ENCODE measurements around the gene ADAMTS1.

Gene ADAMTS1

DNA sequence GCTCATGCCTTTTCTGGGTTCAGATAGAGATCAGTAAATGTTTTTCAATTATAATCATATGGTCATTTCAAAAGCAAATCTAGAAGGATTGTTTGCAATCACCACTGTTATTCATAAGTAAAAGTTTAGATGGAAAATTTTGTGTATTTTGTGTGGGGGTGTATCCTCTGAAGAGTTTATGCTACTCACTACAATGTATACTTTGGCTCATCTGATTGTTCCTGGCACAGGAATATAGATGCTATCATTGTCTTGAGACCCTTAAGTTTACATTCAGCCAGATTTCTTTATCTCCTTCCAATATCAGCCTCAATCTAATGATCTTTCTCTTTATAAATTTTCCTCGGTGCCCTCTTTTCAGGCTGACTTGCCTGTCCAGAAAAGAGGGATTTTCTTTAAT, 33.0 kb downstream of the ADAMTS1 start:
- no peak for DNase-seq (ENCODE audit: low read depth)

DNA sequence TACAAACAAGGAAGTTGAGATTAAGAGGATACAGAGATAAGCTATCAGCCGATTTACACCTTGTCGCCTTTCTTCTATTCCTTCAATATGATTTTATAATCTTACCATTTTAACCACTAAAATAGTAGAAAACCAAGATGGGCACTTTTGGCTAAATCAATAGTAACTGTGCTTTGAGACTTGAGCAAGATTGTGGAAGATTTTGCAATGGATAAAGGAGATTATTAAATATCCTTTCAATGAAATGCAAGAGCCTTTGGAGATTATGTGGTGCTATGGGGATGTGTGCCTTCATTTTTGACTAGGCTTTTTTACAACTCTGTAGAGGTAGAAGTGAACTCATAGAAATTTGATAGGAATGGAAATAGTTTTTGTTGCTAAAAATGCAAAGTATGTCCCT, 33.7 kb downstream of the ADAMTS1 start:
- no peak for DNase-seq (ENCODE audit: low read depth)

DNA sequence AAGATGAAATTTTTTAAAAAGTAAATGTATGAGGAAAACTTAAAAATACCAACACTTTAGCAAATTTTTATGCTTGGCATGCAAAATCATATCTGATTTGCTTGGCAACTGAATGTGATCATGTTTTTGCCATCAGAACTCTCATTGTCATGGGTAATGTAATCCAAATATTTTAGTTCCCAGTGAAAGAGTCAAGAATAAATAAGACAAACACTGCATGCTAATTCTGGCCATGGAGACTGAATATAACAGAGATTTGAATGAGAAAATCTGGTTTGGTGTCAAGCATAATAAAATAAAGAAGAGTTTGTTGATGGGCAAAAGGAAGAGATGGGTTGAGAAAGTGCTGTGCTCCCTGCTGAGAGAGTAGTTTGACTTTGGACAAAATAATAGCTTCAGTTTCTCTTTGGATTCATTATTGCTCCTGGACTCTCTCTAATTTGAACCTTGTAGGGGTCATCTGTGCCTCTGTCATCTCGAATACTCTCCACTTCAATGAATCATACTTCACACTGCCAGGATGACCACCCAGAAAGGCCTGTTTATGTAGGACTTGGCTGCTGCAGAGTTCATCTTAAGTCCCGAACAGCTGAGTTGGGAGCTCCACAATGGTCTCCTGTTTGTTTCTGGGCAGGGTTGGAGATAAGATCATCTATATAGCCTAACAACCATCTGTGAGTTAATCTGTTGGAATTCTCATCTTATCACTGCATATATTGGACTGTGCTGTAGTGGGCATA, 34.4 kb downstream of the ADAMTS1 start:
- no peak for DNase-seq (ENCODE audit: low read depth)

DNA sequence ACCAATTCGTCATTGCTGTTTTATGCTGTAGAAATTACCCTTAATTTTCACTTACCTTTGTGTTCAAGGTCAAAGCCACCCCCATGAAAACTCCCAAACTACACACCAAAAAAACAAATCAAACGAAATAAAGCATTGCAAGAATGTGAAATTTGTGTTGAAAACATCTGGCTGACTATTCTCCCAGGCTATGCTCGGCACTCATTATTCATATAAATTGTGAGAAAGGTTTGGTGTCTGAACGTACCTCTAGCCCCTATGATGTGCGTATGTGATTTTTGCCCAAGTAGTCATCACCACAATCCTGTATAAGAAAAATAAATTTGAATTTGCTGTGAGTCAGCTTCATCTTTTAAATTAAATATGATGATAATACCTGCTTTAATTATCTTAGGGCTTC, 34.9 kb downstream of the ADAMTS1 start:
- no peak for DNase-seq (ENCODE audit: low read depth)

DNA sequence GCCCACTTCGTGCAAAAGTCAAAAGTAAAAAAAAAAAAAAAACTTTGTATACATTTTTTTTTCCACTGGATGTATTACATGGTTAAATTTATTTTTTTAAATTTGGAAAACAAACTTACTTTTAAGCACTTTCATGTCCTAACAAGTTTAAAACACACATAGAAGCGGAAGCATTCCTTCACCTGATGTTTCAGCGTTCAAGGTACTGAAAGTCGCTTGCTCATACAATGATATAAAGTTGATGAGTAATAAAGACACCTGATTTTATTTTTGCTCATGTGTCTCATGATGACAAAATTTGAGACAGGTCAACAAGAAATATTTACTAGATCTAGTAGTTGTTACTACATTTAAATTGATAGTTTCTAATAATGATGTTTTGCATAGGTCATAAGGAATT, 35.5 kb downstream of the ADAMTS1 start:
- no peak for DNase-seq (ENCODE audit: low read depth)

DNA sequence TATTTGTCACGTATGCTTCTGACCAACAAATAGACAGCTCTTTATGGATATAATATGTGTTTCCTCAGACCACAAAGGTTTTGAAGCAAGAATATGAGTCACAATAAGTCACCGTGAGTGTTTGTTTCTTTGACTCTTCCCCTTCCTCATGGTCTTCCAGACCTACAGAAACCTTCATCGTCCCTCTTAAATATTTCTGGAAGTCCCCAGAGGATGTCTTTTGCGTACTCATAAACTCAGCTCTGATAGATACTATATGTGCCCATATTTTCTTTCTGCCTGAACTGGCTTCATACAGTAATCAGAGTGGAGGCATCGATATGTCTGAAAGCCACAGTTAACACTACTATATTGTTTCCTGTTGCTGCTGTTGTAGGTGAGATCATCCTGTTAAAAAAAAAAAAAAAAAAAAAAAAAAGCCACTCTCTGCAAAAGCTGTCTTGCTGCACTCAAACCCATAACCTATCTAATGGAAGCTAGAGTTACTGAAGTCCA, 38.4 kb downstream of the ADAMTS1 start:
- DNase-seq (ENCODE audit: low read depth): no peak

DNA sequence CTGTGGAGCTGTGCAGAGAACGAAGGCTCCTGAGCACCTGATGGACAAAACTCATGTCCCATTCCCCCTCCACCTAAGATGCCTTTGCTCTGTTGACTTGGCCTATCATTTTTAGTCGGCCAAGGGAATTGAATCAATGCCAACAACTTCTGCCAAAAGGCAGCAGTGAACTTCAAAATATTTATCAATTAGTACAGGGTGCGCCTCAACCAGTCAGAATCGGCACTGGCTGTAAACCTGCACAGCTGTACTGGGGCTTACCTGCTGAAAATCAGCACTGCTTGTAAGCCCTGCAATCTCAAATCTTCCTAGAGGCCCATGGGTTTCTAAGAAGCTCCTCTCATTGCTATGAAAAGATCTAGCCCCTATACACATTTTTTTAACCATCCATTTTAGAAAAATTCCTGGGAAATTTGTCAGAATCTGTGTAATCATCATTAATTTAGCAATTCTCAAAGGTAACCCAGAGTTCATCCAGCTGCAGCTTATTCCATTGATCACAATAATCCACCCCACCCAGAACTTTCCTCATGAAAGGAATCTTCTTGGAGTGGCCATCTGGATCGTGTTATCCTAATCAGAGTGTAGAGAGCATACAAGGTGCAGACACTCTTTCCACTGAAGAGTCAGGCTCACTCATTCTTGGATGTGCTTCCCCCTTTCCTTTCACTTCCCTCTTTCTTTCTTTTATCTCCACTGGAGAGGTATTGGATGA, 40.2 kb downstream of the ADAMTS1 start:
- no peak for DNase-seq (ENCODE audit: low read depth)

DNA sequence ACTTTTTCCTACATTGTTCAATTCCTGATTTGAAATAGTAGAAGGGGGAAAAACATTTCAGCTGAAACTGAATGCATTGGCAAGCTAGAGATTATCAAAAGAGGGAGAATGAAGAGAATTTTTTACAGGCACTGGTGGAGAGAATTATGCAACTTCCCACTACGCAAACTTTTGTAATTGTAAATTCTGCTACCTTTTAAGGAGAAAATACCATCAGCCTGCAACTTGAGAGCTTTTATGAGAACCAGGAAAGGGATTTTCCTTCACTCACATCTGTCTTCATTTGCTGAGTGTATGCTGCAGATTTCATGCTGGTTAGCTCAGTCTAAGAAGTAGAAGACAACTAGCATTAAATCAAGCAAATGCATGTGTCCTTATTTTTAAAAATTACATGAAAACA, 43.7 kb downstream of the ADAMTS1 start:
- DNase-seq (ENCODE audit: low read depth): peak; percentile 85

DNA sequence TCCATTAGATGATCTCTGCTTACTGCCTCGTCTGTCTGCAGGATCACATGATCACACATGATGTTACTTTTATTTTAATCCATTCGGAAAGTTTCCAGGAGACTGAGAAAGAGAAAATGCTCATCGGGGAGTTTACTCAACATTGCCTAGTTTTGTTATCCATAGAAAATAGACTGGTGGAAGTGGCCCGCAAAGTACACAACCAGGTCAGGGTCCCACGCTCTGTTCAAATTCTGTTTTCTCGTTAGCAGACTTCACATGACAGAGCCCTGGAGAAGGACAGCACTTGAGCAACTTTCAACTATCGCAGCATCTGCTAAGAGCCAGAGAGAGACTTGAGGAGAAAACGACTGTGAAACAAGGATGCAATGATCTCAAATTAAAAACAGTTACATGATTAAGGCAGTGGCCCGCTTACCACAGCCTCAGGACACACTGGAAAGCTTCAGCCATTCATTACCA, 44.2 kb downstream of the ADAMTS1 start:
- DNase-seq (ENCODE audit: low read depth): peak; percentile 61

DNA sequence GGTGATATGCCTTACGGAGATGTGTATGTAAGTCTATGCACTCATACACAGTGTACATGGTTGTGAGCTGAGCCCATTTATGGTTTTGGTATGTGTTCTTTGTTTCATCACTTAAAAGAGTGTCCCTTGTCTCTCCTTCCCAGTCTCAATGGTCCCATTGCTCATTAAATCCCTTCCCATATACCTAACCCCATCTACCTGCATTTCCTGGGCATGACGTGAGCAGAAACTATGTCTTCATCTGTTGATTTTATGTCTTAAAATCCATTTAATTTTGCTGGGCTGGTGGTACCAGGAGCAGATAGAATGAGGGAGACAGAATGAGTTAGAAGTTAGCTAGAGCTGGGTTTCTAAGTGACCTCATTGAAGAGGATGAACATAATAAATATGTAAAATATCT, 44.8 kb downstream of the ADAMTS1 start:
- no peak for DNase-seq (ENCODE audit: low read depth)

DNA sequence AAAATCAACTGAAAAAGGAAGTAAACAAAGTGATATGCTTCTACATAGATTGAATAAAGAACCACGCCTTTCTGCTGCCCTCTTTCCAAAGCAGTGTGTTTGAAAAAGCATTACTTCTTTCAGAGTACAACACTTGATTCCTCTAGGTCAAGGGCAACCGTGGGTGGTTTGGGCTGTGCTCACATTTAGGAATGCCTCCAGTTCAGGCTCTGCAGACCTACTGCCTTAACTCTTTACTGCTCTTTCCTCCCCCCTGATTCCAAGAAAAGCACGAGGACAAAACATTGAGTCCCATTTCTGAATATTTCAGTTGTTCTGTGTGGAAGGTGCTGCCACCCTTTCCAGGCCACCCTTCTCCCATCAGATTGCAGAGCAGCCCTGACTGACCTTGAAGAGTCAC, 45.2 kb downstream of the ADAMTS1 start:
- peak; percentile 34 for DNase-seq (ENCODE audit: low read depth)

DNA sequence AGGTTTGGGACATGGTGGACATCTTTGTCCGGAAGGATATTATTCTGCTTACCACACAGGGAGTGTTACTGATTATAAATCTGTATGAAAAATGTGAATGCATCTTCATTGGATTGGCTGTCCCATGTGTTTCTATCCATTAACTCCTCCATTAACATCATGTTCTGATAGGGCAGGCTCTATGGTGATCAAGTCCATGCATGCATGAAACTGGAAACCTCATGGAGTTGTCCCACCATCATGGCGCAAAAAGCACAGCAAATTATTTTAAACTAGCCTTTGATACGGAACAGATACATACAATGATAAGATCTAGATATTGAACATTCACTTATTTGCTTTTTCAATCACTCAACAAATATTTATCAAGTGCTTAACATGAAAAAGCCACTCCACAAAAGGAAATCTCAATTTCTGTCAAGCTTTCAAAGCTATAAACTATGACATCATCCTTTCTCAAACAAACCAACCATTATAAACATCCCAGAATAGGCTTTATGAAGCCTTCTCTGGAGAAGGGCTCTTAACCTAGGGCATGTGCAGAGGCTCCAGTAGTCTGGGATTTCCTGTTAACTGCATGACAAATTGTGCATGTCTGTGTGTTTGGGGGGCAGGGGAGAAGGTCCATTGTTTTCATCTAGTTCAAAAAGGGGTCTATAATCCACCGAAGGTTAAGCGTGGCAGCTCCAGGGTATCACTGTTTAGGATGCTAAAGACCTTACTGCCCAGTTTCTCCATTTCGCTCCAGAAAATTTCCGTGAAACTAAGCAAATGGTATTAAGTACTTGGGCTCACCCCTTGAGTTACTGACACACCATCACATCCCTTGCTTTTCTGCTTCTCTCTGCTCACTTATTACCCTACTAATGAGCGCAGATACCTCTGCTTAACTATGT, 46.1 kb downstream of the ADAMTS1 start:
- DNase-seq (ENCODE audit: low read depth): no peak

DNA sequence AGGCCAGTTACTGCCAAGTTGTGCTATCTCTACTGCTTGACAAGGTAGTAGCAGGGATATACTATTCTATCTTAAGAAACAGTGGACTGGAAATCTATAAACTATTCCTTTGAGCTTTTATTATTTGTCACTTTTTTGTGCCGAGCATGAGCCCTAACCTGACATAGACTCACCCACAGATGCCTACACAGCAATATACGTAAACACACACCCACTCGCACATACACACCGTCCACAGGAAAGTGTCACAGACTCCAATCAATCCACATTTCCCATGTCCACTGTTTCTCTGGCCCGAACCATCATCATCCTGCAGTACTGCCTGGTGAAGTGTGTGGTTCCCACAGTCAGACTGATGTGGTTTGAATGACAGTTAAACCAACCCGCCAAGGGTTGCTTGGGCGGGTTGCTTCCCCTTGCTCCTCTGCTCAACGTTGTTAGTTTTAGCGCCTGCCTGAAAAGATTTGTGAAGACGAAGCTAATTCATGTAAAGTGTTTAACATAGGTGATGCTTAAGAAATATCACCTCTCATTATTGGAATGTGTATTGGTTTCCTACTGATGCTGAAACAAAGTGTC, 47.2 kb downstream of the ADAMTS1 start:
- DNase-seq (ENCODE audit: low read depth): no peak

DNA sequence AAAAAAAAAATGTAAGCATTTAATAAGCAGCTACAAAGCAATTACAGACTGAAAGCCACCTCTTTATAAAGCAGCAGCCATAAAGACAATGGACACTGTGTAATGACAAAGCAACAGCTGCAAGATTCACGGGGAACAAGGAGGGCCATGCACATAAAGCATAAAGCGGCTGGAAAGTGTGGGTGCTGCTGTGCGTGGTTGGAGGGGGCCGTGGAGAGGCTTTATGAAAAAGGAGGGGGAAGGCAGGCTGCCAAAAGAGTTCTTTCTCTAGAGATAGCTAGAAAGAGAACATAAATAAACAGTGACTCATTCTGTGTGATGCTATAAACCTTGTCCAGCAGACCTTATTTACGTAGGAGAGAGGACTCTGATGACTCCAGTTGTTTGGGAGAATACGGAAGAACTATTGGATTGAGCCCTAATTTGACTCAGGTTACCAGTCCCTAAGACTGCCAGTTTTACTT, 49.3 kb downstream of the ADAMTS1 start:
- peak; percentile 86 for DNase-seq (ENCODE audit: low read depth)

DNA sequence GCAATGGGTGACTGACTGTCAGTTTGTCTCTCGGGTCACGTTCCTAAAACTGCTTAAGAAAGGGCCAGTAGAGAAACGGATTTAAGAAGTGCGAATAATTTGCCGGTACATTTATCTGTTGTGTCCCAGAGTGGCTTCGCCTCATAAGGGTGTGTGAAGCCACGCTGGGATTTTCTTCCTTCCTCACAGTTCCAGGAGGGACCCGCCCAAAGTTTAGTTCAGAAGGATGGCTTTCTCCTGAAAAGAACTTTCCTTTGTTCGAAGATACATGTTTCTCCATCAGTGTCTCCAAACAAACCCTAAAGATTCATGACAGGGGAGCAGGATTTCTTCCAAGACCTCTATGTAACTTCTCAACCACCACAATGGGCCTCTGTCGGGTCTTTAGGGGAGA, 49.8 kb downstream of the ADAMTS1 start:
- DNase-seq (ENCODE audit: low read depth): no peak

DNA sequence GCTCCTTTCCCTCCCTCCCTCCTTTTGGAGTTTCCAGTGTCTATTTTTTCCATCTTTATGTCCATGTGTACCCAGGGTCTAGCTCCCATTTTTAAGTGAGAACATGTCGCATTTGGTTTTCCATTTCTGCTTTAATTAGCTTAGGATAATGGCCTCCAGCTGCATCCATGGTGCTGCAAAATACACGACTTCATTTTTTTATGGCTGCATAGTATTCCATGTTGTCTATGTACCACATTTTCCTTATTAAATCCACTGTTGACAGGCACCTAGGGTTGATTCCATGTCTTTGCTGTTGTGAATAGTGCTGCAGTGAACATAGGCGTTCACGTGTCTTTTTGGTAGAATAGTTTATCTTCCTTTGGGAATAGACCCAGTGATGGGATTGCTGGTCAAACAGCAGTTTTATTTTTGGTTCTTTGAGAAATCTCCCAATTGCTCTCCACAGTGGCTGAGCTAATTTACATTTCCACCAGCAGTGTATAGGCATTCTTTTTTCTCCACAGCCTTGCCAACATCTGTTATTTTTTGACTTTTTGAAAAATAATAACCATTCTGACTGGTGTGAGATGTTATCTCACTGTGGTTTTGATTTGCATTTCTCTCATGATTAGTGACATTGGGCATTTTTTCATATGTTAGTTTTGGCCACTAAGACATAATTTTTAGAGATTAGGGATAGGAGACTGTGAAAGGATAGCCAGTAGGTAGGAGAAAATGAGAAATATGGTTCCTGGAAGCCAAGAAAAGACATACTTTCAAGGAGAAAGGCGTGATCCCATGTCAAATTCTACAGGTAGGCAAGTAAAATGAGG, 50.4 kb downstream of the ADAMTS1 start:
- no peak for DNase-seq (ENCODE audit: low read depth)

DNA sequence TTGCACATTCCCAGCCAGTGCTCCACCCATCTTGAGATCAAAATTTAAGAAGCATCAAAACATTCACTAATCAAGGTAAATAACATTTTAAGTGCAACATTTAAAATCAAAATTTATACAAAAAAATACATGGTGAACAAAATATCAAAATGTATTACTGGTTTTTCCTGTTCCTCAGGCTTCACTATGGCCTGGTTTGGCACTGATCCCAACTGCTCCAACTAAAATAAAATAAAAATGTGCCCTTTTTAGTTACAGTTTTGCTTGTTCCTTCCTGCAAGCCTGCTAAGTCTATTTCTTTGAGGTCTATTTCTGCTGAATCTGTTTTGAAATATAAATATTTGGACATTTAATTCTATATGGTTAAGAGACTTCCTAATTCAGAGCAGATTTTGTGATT, 54.9 kb downstream of the ADAMTS1 start:
- no peak for DNase-seq (ENCODE audit: low read depth)

DNA sequence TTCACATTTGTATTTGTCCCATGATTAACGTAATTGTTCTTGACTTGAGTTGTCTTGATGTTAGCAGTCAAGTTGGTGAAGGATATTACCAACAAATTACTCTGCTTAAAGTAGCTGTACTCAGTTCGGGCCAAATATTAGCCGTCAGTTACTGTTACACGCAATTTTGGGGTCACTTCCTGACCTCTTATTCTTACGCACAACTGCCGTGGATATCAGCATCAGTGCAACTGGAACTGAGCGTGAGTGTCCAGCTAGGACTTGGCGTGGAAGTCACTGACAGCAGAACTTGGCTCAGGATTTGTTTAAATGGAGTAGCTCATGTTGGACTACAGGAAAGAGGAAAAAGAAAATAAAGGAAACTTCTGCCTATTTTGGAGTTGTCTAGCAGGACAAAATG, 56.4 kb downstream of the ADAMTS1 start:
- DNase-seq (ENCODE audit: low read depth): no peak
